ENCODE measurements around the gene WDR35.
"Not testable (repeated sequence)": the region's sequence is repeated elsewhere in the genome, so short reads cannot be mapped to it uniquely, and the experiment has no call there.

WDR35 gene

DNA sequence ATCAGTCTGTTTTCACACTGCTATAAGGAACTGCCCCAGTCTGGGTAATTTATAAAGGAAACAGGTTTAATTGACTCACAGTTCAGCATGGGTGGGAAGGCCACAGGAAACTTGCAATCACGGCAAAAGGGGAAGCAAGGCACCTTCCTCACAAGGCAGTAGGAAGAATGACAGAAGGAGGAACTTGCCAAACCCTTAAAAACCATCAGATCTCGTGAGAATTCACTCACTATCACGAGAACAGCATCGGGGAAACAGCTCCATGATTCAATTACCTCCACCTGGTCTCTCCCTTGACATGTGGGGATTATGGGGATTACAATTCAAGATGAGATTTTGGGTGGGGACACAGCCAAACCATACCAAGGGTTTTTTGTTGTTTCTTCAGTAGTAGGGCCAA lies 97.9 kb downstream of the WDR35 start:
- DNase-seq = not testable (repeated sequence)

GRCh38 chr2:19890104-19890503 lies 99.8 kb downstream of the WDR35 start:
- DNase-seq = no peak

DNA sequence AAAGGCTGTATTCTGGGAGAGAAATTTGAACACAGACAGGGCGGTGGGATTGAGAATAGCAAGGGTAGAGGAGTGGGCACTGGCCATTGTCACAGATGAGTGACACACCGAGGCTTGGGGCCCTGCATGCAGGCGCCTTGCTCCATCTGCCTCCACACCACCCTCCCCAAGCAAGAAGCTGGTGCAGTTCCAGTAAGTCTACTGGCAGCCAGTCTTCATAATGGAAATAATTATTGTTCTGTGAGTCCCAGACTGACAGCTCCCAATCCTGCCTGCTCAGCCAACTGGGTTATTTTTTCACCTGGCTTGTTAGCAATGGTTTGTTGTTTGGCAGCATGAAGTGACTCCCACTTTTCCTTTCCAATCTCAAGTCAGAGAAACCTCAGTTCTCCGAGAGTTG lies 101.1 kb downstream of the WDR35 start:
- DNase-seq = no peak

DNA sequence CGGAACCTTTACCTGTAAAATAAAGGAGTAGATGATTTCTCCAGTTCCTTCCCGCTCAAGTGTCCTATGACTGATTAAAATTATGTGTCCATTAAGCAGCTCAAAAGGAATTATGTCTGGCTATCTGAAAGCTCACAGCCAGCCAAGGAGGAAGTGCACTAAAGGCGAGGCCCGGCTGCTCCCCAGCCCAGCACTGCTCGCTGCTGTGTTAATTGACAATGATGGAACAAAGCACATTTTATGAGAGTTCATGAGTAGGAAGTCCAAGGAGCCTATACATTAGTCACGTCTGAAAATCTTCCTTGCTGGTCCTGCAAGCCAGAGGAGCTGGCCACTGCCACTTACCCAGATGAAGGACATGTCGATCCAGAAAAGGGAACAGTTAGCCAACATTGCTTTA lies 102.4 kb downstream of the WDR35 start:
- no peak for DNase-seq

DNA sequence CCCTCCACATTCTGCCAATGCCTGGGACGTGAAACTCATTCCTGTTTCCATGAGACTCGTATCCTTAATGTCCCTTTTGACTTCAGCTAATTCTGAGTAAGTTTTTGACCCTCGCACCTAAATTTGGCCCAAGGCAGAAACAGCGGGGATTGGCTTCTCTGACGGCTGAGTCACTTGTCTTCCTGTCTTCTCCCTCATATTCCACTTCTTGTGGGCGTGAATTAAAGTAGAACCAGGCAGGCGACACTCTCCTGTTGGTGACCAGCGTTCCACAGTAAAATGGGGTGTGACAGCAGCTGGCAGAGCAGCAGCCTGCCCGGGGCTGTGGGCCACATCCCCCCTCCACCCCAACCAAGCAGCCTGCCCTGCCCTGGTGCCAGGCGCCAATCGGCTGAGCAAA lies 103.6 kb downstream of the WDR35 start:
- DNase-seq = no peak

DNA sequence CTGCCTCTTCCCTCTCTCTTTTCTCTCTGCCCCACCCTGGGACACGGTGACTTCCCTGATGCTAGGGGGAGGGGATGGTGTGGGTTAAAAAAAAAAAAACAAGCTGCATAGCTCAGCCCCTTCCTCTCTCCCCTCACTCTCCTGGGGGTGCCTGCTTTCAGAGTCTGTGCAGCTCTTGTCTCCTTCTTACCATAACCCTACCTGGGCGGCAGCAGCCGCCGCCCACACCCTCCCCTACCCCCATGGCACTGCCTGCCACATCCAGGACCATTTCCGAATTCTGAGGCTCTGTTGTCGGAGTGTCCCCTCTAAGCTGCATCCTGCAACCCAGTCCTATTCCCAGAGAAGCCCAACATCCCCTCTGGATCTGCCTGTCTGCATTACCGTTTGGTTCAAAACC lies 104.1 kb downstream of the WDR35 start:
- DNase-seq = no peak

DNA sequence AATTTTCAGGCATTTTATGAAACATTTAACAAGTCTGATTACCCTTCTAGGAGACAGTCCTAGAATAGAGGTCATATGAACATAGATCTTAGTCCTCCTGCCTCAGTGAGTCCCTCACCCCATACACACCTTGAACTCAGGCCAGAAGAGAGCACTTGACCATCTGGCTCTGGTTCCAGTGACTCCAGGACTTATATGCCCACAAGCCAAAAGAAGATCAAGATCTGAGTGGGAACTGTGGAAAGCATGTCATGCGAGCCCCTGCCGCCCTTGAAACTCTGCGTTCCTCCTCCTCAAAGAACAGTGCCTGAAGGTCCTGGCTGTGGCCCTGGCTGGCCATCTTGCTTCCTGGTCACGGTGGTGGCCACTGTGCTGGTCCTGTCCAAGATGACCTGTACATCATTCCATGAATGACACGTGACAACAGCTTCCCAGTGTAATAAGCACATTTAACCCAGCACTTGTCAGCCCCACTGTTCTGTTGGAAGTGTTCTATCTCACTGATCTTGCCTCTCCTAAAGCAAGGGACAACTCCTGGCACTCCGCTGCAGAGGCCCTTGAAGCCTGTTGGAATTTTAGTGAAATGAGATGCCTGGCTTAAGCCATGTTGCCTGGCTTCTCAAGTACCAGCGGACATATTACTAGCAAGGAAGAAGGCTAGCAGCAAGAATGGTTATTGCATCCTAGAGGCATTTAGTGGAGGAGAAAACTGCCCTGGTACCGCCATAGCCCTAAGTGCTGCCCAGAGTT lies 105.8 kb downstream of the WDR35 start:
- no peak for DNase-seq

- no peak for DNase-seq
Observed at GRCh38 chr2:19883486-19883885, 106.4 kb downstream of the WDR35 start.

- DNase-seq = no peak
Observed at GRCh38 chr2:19882286-19882685, 107.6 kb downstream of the WDR35 start.

GRCh38 chr2:19881908-19882265 lies 108.0 kb downstream of the WDR35 start:
- no peak for DNase-seq

DNA sequence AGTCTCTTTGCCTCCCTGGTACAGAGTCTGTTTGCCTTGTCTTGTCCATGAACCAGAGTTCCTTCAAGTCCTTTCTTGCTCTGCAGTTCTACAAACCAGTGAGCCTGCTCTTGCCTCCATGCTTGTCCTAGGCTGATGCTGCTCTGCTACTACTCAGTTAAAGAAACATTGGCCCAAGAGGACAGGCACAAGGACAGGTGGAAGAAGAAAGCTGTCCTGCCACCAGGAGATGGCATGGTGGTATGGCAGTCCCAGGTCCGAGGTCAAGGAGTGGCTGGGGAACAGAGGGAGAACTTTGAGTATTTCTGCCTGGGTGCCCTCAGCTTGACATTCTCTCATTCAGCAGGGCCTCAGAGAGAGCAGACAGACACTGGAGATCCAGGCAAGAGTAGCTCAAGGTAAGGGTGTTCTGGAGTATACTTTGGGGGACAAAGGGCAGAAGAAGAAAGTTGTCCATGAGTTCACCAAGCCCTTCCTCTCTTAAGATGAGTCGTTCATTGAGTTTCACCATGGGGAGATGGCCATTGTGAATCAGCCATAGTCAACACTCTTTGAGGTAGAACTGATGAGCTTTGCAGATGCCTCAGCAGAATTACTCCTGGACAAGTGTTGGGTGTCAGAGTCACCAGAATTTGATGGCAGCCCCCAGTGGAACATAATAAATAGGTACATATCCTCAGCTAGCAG lies 108.5 kb downstream of the WDR35 start:
- no peak for DNase-seq

- DNase-seq = not testable (repeated sequence)
Observed at GRCh38 chr2:19880191-19880590, 109.7 kb downstream of the WDR35 start.

DNA sequence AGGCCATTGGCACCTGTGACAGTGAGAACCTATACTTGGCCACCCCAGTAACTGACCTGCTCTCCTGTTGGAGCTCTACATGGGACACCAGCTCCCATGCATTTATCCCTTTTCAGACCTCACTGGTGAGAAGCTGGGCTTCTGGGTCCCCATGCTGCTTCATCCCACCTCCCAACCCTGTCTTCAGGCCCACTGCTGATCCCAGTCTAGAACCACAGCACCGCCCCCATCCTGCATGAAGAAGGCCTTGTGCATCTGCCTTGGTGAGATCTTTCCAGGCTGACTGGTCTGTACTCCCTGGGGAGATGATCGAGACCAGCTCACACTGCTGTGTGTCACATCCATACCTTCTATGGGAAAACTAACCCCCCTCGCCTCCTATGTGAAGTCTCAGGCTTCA lies 110.8 kb downstream of the WDR35 start:
- DNase-seq = no peak

DNA sequence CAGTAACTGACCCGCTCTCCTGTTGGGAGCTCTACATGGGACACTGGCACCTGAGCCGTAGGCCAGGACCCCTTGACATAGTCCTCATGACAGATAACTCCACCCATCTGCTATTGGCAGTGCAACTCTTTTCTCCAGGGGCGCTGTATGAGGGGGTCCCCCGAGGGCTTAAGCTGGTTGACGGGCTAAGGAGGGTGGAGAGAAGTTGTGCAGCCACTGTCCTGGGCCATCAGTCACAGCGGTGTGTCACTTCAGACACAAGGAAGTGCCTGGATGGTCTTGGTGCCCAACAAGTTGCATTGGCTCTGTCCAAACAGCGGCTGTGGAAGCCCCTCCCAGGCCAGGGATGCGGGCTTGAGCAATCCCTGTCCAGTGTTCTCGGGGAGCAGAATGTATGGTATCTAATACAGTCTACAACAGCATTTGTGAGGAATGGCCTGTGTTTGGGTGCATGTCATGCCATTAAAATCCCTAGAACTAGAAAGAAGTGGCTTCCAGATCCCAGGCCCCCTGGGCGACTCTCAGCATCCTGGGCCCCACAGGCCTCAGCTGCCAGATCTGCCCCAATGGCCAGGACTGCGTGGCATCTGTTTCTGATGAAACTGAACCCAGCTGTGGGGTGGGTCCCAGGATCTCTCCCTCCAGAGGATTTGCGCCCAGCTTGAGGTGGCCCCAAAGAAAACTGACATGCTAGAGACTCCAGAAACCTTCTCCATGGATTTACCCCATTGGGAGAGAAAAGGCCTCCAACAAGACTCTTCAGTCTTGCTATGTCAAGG lies 111.4 kb downstream of the WDR35 start:
- no peak for DNase-seq

GRCh38 chr2:19876751-19877150 lies 113.2 kb downstream of the WDR35 start:
- DNase-seq = no peak

DNA sequence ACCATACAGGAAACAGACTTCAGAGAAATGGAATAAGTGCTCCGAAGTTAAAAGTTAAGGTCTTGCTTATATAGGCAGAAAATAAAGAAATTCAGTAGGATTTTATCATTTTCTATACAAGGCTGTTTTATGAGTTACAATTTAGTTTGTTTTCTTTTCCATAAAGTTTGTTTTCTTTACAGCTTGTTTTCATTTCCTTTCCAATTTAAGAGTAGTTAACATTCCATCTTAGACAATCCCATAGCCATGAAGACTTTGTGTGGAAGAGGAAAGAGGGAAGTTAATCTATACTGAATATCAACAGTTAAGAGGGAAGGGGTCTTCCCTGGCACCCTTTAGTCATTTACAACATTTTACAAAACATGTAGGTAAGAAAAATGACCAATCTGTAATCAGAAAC lies 114.6 kb downstream of the WDR35 start:
- no peak for DNase-seq

- no peak for DNase-seq
Observed at GRCh38 chr2:19874726-19875125, 115.2 kb downstream of the WDR35 start.

DNA sequence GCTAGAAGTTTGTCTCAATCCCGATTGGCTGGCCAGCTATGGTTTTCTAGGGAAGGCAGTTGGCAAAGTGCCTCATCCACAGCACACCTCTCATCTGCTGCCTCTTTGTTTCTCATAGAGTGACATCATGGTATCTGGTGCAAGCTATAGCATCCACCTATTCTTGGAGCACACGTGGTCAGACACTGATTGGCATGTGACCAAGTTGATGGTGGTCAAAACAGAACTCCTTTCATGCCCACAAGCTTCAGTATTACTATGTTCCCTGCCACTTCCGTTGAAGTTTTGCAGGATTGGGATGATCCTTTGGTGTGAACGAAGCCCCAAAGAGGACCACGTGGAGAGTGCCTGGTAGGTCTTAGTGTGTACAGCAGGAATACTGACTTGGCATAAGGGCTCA lies 116.9 kb downstream of the WDR35 start:
- no peak for DNase-seq

DNA sequence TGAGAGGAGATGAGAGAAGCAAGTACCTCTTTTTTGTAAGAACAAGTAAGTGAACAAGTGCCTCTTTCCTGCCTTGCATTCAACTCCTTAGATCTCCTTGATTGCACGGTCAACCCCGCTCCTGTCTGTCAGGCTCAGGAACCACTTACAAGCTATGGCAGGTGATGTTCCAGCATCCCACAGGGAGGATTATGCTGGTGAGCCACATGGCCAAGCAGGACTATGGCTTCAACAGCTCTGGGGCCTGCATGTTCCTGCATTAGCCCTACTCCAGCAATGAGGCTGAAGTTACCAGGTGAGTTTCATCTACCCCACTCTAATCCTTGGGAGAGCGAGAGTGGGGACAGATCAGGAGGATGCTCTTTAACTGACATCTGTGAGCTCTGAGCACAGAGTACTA lies 117.6 kb downstream of the WDR35 start:
- no peak for DNase-seq

- DNase-seq = no peak
Observed at GRCh38 chr2:19871836-19872235, 118.1 kb downstream of the WDR35 start.

- no peak for DNase-seq
Observed at GRCh38 chr2:19870792-19871191, 119.1 kb downstream of the WDR35 start.

DNA sequence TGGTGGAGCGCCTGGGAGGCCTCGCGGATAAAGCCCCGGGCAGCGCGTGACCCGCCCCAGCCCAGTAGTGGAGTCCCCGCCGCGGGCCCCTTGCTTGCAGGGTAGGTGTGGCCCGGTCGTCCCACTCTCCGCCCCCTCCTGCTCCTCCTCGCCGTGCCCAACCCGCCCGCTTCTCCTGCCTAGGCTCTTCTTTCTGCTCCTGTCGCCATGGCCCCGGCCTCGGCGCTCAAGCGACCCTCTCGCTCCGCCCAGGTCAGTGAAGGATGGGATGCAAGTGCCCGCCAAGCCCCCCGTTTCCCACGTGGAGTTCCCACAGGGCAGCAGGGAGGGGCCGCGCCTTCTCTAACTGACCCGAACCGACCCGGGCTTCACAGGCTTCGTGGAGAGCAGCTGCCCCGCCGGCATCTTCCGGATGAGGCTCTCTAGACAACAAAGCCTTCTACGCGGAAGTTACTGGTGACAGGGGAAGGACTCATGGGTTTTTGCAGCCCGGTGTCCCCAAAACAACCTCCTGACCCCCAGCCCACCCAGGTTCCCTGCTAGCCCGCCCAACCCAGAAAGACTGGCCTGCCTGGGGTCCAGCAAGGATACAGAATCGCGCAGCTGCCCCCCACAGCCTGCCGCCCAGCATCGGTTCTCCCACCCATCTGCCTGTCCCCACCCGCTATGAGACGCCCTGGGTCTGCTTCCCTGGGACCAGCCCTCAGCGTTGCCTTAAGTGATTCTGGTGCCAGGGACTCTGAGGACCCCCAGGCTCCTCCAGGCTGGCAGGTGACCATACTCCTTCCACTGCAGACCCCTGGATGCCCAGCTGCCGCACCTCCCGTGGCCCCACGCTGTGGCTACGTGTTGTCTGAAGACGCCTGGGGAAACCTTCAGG lies 121.0 kb downstream of the WDR35 start:
- DNase-seq = no peak

GRCh38 chr2:19868224-19868623 lies 121.7 kb downstream of the WDR35 start:
- DNase-seq = no peak
